VCaP (cell line): ENCODE data around the gene POLD3.
A peak's percentile ranks its signal among the peaks of the same experiment; 100 is the strongest.

ENCODE experiments used
- H3K27ac ChIP-seq: fragments of 450-650 bp; 2 replicates; pipeline ENCODE4 v1.5.1; 2017
- CTCF ChIP-seq: fragments of 450-650 bp; conservative IDR thresholded peaks from 2 replicates; pipeline ENCODE4 v1.5.1; 2017; ENCODE audit warnings: mild to moderate bottlenecking, moderate library complexity

The POLD3 gene

DNA sequence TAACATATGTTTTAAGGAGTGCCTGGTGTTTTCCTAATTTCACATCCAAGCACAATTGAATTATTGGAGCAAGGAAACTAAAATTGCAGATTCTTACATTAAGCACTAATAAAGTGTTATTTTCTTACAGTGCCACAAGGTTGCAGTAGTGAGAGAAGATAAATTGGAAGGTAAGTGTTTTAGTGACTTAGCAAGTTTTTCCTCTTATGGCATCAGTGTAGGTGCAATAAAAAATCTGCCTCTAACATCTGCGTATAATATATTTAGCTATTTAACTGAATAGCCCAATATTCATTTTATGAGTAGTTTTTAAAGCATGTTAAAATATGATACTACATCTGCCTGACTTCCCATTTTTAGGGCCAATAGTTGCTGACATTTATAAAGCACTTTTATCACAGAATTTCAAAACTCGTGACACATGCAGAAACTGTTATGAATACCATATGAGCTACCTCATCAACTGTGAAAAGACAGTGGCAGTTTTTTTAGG lies 19.0 kb downstream of the POLD3 start:
- peak; percentile 78 for TF ChIP-seq CTCF
- H3K27ac ChIP-seq: peak overlapping the region; percentile 77

DNA sequence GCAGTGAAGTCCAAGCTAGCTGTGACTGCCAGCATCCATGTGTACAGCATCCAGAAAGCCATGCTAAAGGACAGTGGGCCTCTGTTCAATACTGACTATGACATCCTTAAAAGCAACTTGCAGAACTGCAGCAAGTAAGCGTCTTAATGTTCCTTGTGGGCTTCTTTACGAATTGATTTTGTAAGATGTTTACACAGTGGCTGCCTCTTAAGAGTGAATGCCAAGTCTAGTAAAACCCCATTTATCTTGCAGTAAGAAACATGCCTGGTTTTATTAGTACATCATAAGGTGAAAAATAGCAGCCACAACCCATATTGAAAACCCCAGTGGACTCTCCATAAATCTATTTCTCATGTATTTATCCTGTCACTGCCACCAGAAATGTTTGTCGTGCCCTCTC lies 20.5 kb downstream of the POLD3 start:
- TF ChIP-seq CTCF: no peak
- peak overlapping the region; percentile 77 for H3K27ac ChIP-seq

DNA sequence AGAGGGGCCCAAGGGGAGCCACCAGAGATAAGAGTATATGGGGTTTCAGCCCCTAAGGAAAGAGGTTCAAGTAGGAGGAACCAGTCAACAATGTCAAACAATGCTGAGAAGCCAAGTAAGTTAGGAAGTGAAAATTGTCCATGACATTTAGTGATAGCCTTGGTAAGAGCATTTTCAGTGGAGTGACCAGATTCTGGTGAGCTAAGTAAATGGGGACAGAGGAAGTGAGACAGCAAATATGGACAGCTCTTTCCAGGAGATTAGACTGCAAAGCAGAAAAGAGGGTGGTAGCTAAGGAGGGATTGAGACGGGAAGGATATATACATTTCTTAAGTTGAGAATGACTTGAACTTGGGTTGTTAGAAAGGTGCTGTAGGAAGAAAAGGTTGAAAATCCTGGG lies 22.9 kb downstream of the POLD3 start:
- no peak overlapping the region for H3K27ac ChIP-seq
- no peak for TF ChIP-seq CTCF

DNA sequence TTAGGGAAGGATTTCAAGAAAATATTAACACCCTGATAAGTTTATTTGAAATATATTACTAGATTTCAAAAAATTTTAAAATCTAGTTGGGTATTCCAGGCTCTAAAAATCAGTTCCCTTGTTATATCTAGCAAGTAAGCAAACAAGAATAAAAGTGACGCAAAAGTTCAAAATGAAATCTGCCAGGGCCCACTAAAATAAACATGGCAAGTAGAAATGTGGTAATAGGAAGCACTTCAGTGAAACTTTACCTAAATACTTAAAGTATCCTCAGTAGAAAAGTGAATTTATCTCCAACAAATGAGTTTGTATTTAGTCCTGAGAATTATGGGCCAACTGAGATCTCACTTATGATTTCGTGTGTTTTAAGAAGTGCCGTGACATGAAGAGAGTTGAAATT lies 23.6 kb downstream of the POLD3 start:
- TF ChIP-seq CTCF: no peak
- H3K27ac ChIP-seq: no peak overlapping the region

DNA sequence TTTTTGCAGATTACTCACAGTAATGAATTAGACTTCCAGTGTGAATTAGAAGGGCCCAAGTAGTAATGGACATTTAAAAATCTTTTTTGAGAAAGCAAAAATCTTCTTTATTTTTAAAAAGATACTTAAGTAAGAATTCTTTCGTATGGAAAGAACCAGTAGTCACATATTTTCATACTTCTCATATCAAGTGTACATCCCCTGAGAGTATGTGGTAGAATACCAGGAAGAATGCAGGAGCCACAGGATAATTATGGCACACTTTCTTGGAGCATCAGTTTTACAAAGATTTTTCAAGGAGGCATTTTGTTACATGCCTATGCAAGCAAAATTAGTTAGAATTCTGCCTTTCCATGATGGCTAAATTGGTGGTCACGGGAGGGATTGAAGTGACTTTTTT lies 28.1 kb downstream of the POLD3 start:
- no peak for TF ChIP-seq CTCF
- H3K27ac ChIP-seq: no peak overlapping the region

GRCh38 chr11:74626130-74626529 lies 33.7 kb downstream of the POLD3 start:
- TF ChIP-seq CTCF: no peak
- H3K27ac ChIP-seq: no peak overlapping the region

DNA sequence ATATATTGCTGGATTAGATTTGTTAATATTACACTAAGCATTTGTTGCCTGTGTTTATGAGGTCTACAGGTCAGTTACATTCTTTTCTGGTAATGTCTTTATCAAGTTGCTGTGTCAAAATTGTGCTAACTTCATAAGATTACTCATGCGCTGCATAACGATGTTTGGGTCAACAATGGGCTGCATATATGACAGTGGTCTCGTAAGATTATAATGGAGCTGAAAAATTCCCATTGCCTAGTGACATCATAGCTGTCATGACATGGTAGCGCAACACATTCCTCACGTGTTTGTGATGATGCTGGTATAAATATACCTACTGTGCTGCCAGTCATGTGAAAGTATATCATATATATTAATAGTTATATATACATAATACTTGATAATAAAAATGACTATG lies 34.2 kb downstream of the POLD3 start:
- TF ChIP-seq CTCF: no peak
- H3K27ac ChIP-seq: no peak overlapping the region

DNA sequence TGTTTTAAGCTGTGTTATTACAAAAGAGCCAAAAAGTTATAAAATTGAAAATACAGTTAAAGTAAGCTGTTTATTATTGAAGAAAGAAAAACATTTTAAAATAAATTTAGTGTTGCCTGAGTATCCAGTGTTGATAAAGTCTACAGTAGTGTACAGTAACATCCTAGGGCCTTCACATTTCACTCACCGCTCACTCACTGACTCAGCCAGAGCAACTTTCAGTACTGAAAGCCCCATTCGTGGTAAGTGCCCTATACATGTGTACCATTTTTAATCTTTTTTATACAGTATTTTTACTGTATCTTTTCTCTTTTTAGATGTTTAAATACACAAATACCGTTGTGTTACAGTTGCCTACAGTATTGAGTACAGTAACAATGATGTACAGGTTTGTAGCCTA lies 35.0 kb downstream of the POLD3 start:
- H3K27ac ChIP-seq: no peak overlapping the region
- no peak for TF ChIP-seq CTCF
